Stimulated activated CD8-positive, alpha-beta memory T cell treated with anti-CD3 and anti-CD28 coated beads, Interleukin-12 subunit alpha, Interleukin-12 subunit beta, amount 100 ng/mL, for 24 hours (primary cell): ENCODE measurements around the gene ANO2.

Experiments
- DNase-seq: peaks from one replicate; pipeline ENCODE4 v3.0.0-alpha.2; 2020; ENCODE audit errors: extremely low read depth

ANO2 gene

GRCh38 chr12:5516371-5517241 is 428.5 kb downstream of the ANO2 start:
- no peak for DNase-seq

DNA sequence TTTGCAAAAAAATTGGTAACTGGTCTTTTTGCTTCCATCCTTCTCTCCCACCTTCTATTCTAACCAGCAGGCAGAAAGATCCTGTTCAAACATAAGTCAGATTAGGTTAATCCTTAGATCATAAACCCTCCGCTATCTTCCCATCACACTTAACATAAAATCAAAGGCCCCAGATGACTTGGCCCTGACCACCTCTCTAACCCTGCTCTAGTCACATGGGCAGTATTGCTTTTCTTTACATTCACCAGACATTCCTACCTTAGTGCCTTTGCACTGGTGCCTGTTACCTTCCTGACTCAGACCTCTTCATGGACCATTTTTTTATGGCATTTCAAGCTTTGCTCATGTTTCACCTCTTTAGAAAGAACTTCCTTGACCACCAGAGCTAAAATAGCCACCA is 429.6 kb downstream of the ANO2 start:
- no peak for DNase-seq

- DNase-seq = no peak
Observed at GRCh38 chr12:5514545-5514944, 430.5 kb downstream of the ANO2 start.

DNA sequence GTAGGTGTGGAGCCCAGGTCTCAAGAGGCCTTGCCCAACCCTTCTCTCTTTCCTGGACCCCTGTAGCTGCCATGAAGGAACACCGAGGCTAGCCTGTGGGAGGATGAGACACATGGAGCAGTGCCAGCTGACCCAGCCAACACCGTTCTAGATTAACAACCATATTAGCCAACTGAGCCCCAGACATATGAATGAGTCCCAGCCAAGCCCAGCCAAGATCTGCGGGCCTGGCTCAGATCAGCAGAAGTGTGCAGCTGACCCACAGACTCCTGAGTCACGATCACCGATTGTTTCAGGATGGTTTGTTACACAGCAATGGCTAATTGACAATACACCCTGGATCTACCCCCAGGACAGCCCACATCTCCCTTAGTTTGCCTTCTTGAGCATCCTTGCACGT is 431.0 kb downstream of the ANO2 start:
- no peak for DNase-seq

DNA sequence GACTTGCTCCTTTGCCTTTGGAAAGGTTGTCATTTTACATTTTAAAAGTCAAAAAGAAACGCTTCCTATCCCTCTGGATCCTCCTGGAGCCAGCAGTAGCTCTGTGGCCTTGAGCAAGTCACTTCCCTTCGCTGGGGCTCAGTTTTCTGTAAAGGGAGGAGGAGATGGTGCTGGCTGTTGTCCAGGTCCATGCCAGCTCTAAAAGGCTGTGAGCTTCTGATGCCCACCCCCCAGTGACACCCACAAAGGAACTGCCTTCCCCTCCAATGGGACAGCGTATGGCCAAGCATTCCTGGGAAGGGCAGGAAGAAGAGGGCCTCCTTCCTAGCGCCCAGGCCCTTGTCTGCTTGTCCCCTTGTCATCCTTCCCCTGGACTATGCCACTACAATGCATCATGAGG is 431.7 kb downstream of the ANO2 start:
- DNase-seq = no peak
